Sigmoid colon (tissue), 7 donors: ENCODE measurements around the gene GSX2. TPM values are rescaled to one million over a fixed set of nuclear protein-coding genes. Genes with fewer than 3 reads are reported as not detected.

ENCODE experiments used
- DNase-seq: peaks from one replicate; pipeline ENCODE4 v3.0.0-alpha.2; 2019
- H3K27ac ChIP-seq, 4 donors: fragments of 200-600 bp; sonication (generic); one replicate each; pipeline ENCODE4 v1.5.1; 2016 to 2019; ENCODE audit warnings: mild to moderate bottlenecking in 1 of 4
- H3K27me3 ChIP-seq, 3 donors: fragments of 200-600 bp; sonication (generic); one replicate each; pipeline ENCODE4 v1.5.1; 2019; ENCODE audit warnings: mild to moderate bottlenecking in 1 of 3
- H3K36me3 ChIP-seq, 4 donors: fragments of 200-600 bp; sonication (generic); one replicate each; pipeline ENCODE4 v1.5.1; 2016 to 2019
- H3K4me1 ChIP-seq, 4 donors: fragments of 200-600 bp; sonication (generic); one replicate each; pipeline ENCODE4 v1.5.1; 2017 to 2019
- H3K4me3 ChIP-seq, 4 donors: fragments of 200-600 bp; sonication (generic); one replicate each; pipeline ENCODE4 v1.5.1; 2017 to 2019; ENCODE audit warnings: mild to moderate bottlenecking in 2 of 4, moderate library complexity in 1 of 4
- H3K9me3 ChIP-seq, 4 donors: fragments of 200-600 bp in 3 of 4; sonication (generic) in 3 of 4; one replicate each; pipeline versions ENCODE4 v1.5.1 to v1.6.1; 2013 to 2019
- EP300 ChIP-seq, 4 donors: sonication (generic); formaldehyde crosslinking; IDR thresholded peaks; one replicate each; pipeline ENCODE4 v1.6.1; 2017; ENCODE audit warnings: antibody characterized with exemption in 4 of 4
- POLR2A ChIP-seq, 2 donors: fragments of 450-650 bp; IDR thresholded peaks; one replicate each; pipeline ENCODE4 v1.6.1; 2016; ENCODE audit warnings: antibody characterized with exemption in 2 of 2, mild to moderate bottlenecking in 2 of 2, moderate library complexity in 2 of 2
- POLR2AphosphoS5 ChIP-seq, 4 donors: sonication (generic); formaldehyde crosslinking; IDR thresholded peaks; one replicate each; pipeline ENCODE4 v1.6.1; 2017; ENCODE audit warnings: antibody characterized with exemption in 4 of 4
- WGBS, 2 donors: extraction: QIAGEN DNeasy Blood & Tissue Kit; methylation state at CpG; one replicate each; pipeline ENCODE4 v1.1.7; 2013; 5-methylcytosine and 5-hydroxymethylcytosine counted together
- intact Hi-C: fragments of 100-400 bp; cut with DNase I; formaldehyde crosslinking; loops from one replicate; pipeline ENCODE4 v1.15.1; 2023
- polyA plus RNA-seq, 3 donors: library from polyadenylated mRNA; stranded (reverse); fragments of 200-250 nt; gene quantifications; one replicate each; pipeline ENCODE4 v1.2.3, GENCODE V29; 2013
- total RNA-seq, 4 donors: library from RNA; depleted of rRNA; stranded (reverse); fragments of >200 nt; gene quantifications; one replicate each; pipeline ENCODE4 v1.1.0, GENCODE V29; 2016
- TF ChIP-seq, protein P1 (sequence below), 4 experiments: fragments of 450-650 bp in 3 of 4; fragments of 200-600 bp in 1 of 4; IDR thresholded peaks; one replicate each; pipeline ENCODE4 v1.5.1; 2016 to 2019; ENCODE audit warnings: antibody characterized with exemption in 4 of 4, mild to moderate bottlenecking in 3 of 4, moderate library complexity in 2 of 4
- donor health status: healthy with polysubstance abuse.
- donor health status: Bipolar disorder and iron deficiency.
- donor health status: healthy.

Gene GSX2
- total and polyA plus RNA-seq, 7 donors, result not detected

DNA sequence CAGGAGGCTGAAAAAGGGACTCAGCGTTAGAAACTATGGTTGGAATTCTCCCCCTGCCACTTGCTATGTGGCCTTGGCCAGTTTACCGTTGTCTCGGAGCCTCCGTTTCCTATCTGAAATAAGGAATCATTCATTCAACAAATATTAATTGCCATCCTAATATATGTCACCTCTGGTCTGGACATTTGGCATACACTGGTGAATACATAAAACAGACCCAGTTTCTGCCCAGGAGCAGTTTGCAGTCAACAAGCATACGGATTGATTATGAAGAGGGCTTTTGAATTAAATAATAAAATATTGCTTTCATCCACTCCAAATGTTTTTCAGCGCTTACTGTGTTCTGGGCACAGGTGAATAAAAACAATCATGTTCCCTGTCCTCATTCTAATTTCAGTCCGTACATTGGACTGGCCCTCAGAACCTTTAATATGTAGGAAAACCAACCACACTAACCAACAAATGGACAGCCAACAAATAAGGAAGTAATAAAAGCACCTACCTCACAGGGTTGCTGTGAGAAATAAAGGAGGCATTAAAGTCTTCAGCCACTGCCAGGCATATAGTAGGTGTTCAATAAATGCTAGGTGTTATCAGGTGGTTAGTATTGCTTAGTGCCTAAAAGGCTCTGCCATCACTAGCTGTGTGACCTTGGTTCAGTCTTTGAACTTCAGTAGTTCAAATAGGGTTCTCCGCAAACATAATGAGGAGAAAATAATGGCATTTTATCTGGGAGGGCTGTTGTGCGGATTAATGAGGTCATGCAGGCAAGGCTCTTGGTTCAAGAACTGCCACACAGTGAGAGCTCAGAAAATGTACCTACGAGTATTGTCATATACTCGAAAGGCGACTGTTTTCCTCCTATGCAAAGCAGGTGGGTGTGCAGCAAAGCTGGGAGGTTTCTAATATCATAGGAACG is 7.3 kb upstream of the GSX2 start:
- Histone ChIP-seq H3K4me3 (peak overlapping the region; percentile 21 to 51 (median 42)), H3K27me3 (peaks cover 3 to 70% (median 53%) of the 10 kb centered on the region in 3 donors), H3K36me3 (no peaks in the 10 kb centered on the region), H3K27ac (no peak overlapping the region), H3K9me3 (no peaks in the 10 kb centered on the region), H3K4me1 (peaks cover 0 to 18% (median 17%) of the 10 kb centered on the region in 4 donors)
- 10 to 14% methylated on average over 13 of the region's 13 CpGs for WGBS, 2 donors
- intact Hi-C loops, result no loop called here
- TF ChIP-seq, protein P1, sequence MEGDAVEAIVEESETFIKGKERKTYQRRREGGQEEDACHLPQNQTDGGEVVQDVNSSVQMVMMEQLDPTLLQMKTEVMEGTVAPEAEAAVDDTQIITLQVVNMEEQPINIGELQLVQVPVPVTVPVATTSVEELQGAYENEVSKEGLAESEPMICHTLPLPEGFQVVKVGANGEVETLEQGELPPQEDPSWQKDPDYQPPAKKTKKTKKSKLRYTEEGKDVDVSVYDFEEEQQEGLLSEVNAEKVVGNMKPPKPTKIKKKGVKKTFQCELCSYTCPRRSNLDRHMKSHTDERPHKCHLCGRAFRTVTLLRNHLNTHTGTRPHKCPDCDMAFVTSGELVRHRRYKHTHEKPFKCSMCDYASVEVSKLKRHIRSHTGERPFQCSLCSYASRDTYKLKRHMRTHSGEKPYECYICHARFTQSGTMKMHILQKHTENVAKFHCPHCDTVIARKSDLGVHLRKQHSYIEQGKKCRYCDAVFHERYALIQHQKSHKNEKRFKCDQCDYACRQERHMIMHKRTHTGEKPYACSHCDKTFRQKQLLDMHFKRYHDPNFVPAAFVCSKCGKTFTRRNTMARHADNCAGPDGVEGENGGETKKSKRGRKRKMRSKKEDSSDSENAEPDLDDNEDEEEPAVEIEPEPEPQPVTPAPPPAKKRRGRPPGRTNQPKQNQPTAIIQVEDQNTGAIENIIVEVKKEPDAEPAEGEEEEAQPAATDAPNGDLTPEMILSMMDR (IDR thresholded peaks at IDR 0.05), result no peak
- no peak for TF ChIP-seq EP300 (IDR thresholded peaks at IDR 0.05)
- DNase-seq, result no peak

DNA sequence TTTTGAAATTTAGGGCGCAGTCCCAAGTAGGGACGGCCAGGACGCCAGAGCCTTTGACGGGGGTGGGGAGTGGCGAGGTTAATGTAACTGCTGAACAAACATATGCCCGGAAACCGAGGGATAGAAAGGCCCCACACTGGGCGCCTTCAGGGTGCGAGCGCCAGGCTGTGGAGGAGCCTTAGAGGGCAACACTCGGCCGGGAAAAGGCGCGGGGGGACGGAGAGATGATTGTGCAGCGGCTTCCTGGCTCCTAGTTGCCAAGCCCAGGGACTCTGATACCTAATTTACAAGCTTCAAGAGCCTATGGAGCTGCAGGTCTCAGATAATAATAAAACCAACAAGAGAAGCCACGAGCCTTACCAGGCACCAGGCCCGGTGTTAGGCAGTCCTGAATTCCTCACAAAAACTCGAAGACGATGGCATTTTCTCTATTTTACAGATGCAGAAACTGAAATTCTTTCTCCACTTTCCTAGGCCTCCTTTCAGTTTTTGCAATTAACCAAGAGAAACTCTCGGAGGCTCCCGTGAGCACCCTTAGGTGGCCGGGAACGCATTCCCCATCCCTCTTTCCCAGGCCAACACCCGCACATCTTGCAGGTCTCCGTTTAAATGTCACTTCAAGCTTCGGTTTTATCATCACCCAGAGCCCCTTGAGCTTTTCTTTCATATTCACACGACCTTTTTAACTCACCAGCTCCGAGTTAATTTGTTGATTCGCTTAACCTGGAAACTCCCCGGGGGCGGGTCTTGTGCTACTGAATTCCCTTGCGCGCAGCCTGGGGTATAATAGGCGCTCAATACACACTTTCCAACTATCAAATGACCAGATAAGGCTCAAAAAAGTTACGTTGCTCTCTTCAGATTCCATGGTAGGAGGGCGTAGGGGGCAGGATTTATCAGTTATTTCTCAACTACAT is 6.4 kb upstream of the GSX2 start:
- Histone ChIP-seq H3K36me3 (no peaks in the 10 kb centered on the region), H3K4me3 (no peak overlapping the region), H3K4me1 (peaks cover 0 to 18% (median 17%) of the 10 kb centered on the region in 4 donors), H3K9me3 (no peaks in the 10 kb centered on the region), H3K27ac (no peak overlapping the region), H3K27me3 (peaks cover 8 to 79% (median 61%) of the 10 kb centered on the region in 3 donors)
- intact Hi-C loops, result no loop called here
- TF ChIP-seq, protein P1 (IDR thresholded peaks at IDR 0.05), result no peak
- TF ChIP-seq POLR2AphosphoS5 (IDR thresholded peaks at IDR 0.05), result no peak
- TF ChIP-seq EP300 (IDR thresholded peaks at IDR 0.05), result no peak
- no peak for TF ChIP-seq POLR2A (IDR thresholded peaks at IDR 0.05)
- WGBS, 2 donors, result 8 to 12% methylated on average over 37 of the region's 37 CpGs
- no peak for DNase-seq

- 42 to 43% methylated on average over 6 of the region's 6 CpGs for WGBS, 2 donors
- intact Hi-C loops, result no loop called here
- TF ChIP-seq POLR2A (IDR thresholded peaks at IDR 0.05) (no peak), POLR2AphosphoS5 (IDR thresholded peaks at IDR 0.05) (no peak), EP300 (IDR thresholded peaks at IDR 0.05) (no peak)
- TF ChIP-seq, protein P1 (IDR thresholded peaks at IDR 0.05), result no peak
These were observed 5.5 kb upstream of the GSX2 start for GRCh38 chr4:54094451-54094850.

GRCh38 chr4:54095110-54095825 is 4.7 kb upstream of the GSX2 start:
- no peaks in the 10 kb centered on the region for H3K9me3 ChIP-seq
- intact Hi-C loops, result no loop called here
- peaks cover 0 to 31% (median 29%) of the 10 kb centered on the region in 4 donors for H3K4me1 ChIP-seq
- WGBS, 2 donors, result 22 to 23% methylated on average over 19 of the region's 19 CpGs
- peaks cover 19 to 96% (median 77%) of the 10 kb centered on the region in 3 donors for H3K27me3 ChIP-seq
- no peak overlapping the region for H3K4me3 ChIP-seq
- TF ChIP-seq, protein P1 (IDR thresholded peaks at IDR 0.05), result no peak
- no peak for TF ChIP-seq EP300 (IDR thresholded peaks at IDR 0.05)
- H3K27ac ChIP-seq, result no peak overlapping the region
- DNase-seq, result no peak
- H3K36me3 ChIP-seq, result no peaks in the 10 kb centered on the region

More at GRCh38 chr4:54094451-54094850, 5.5 kb upstream of the GSX2 start:
- H3K27me3 ChIP-seq, result peaks cover 14 to 87% (median 69%) of the 10 kb centered on the region in 3 donors
- no peaks in the 10 kb centered on the region for H3K9me3 ChIP-seq
- peaks cover 0 to 23% (median 20%) of the 10 kb centered on the region in 4 donors for H3K4me1 ChIP-seq
- H3K27ac ChIP-seq, result no peak overlapping the region
- no peaks in the 10 kb centered on the region for H3K36me3 ChIP-seq
- H3K4me3 ChIP-seq, result no peak overlapping the region
- DNase-seq, result no peak
